HEK293 (cell line): Measurements from ENCODE around the gene FES.

ENCODE experiments used
- EGR2 ChIP-seq: fragments of 450-650 bp; formaldehyde crosslinking; IDR thresholded peaks from 2 replicates; pipeline ENCODE4 v1.5.1; 2016; ENCODE audit warnings: low read depth, missing biosample characterization, missing genetic modification characterization
- KLF1 ChIP-seq: fragments of 450-650 bp; formaldehyde crosslinking; IDR thresholded peaks from 2 replicates; pipeline ENCODE4 v1.5.1; 2016; ENCODE audit warnings: missing biosample characterization, missing genetic modification characterization
- OSR2 ChIP-seq: fragments of 450-650 bp; formaldehyde crosslinking; IDR thresholded peaks from 2 replicates; pipeline ENCODE4 v1.5.1; 2016; ENCODE audit warnings: missing biosample characterization, missing genetic modification characterization
- SETDB1 ChIP-seq: IDR thresholded peaks from one replicate; pipeline ENCODE4 v1.6.1; 2017; ENCODE audit warnings: mild to moderate bottlenecking, low read length, moderate library complexity, mixed read lengths; ENCODE audit not compliant: insufficient read length
- SP2 ChIP-seq: fragments of 450-650 bp; formaldehyde crosslinking; IDR thresholded peaks from 2 replicates; pipeline ENCODE4 v1.5.1; 2016; ENCODE audit warnings: missing biosample characterization, missing genetic modification characterization
- SP7 ChIP-seq: fragments of 450-650 bp; formaldehyde crosslinking; IDR thresholded peaks from 2 replicates; pipeline ENCODE4 v1.5.1; 2016; ENCODE audit warnings: missing biosample characterization, missing genetic modification characterization
- TRIM28 ChIP-seq: IDR thresholded peaks from 2 replicates; pipeline ENCODE4 v1.6.1; 2011; ENCODE audit warnings: low read length, control low read depth, borderline replicate concordance
- YY1 ChIP-seq: fragments of 450-650 bp; formaldehyde crosslinking; IDR thresholded peaks from 2 replicates; pipeline ENCODE4 v1.5.1; 2018; ENCODE audit warnings: missing biosample characterization, missing genetic modification characterization
- ZBTB1 ChIP-seq: fragments of 450-650 bp; formaldehyde crosslinking; IDR thresholded peaks from 2 replicates; pipeline ENCODE4 v1.5.1; 2016; ENCODE audit warnings: missing biosample characterization, missing genetic modification characterization
- ZBTB21 ChIP-seq: fragments of 450-650 bp; formaldehyde crosslinking; IDR thresholded peaks from 2 replicates; pipeline ENCODE4 v1.5.1; 2017; ENCODE audit warnings: missing biosample characterization, missing genetic modification characterization
- ZBTB48 ChIP-seq: fragments of 450-650 bp; formaldehyde crosslinking; IDR thresholded peaks from 2 replicates; pipeline ENCODE4 v1.5.1; 2016; ENCODE audit warnings: missing biosample characterization, missing genetic modification characterization
- ZFP69B ChIP-seq: fragments of 450-650 bp; formaldehyde crosslinking; IDR thresholded peaks from 2 replicates; pipeline ENCODE4 v1.5.1; 2016; ENCODE audit warnings: missing biosample characterization, missing genetic modification characterization
- ZNF239 ChIP-seq: fragments of 450-650 bp; formaldehyde crosslinking; IDR thresholded peaks from 2 replicates; pipeline ENCODE4 v1.5.1; 2016; ENCODE audit warnings: missing biosample characterization, missing genetic modification characterization
- ZNF311 ChIP-seq: fragments of 450-650 bp; formaldehyde crosslinking; IDR thresholded peaks from 2 replicates; pipeline ENCODE4 v1.5.1; 2017; ENCODE audit warnings: missing biosample characterization, missing genetic modification characterization, borderline replicate concordance
- ZNF350 ChIP-seq: fragments of 450-650 bp; formaldehyde crosslinking; IDR thresholded peaks from 2 replicates; pipeline ENCODE4 v1.5.0; 2017; ENCODE audit warnings: missing biosample characterization, mild to moderate bottlenecking, missing genetic modification characterization
- ZNF404 ChIP-seq: fragments of 450-650 bp; formaldehyde crosslinking; IDR thresholded peaks from 2 replicates; pipeline ENCODE4 v1.5.1; 2017; ENCODE audit warnings: missing biosample characterization, missing genetic modification characterization
- ZNF449 ChIP-seq: fragments of 450-650 bp; formaldehyde crosslinking; IDR thresholded peaks from 2 replicates; pipeline ENCODE4 v1.5.1; 2017; ENCODE audit warnings: missing biosample characterization, mild to moderate bottlenecking, missing genetic modification characterization, moderate library complexity
- ZNF510 ChIP-seq: fragments of 450-650 bp; formaldehyde crosslinking; IDR thresholded peaks from 2 replicates; pipeline ENCODE4 v1.5.1; 2018; ENCODE audit warnings: mild to moderate bottlenecking, missing genetic modification characterization, missing biosample characterization; ENCODE audit not compliant: insufficient replicate concordance
- ZNF561 ChIP-seq: fragments of 450-650 bp; IDR thresholded peaks from 2 replicates; pipeline ENCODE4 v1.5.1; 2018; ENCODE audit warnings: missing biosample characterization, missing genetic modification characterization, borderline replicate concordance
- ZNF777 ChIP-seq: fragments of 450-650 bp; formaldehyde crosslinking; IDR thresholded peaks from 2 replicates; pipeline ENCODE4 v1.5.1; 2017; ENCODE audit warnings: missing biosample characterization, missing genetic modification characterization, borderline replicate concordance
- ZSCAN5A ChIP-seq: fragments of 450-650 bp; formaldehyde crosslinking; IDR thresholded peaks from 2 replicates; pipeline ENCODE4 v1.5.1; 2016; ENCODE audit warnings: missing biosample characterization, missing genetic modification characterization
- TF ChIP-seq, protein P1 (sequence below): fragments of 450-650 bp; formaldehyde crosslinking; IDR thresholded peaks from 2 replicates; pipeline ENCODE4; 2016; ENCODE audit warnings: missing biosample characterization, missing genetic modification characterization
- TF ChIP-seq, protein P2 (sequence below): fragments of 450-650 bp; formaldehyde crosslinking; IDR thresholded peaks from 2 replicates; pipeline ENCODE4 v1.5.1; 2016; ENCODE audit warnings: missing biosample characterization, missing genetic modification characterization
- TF ChIP-seq, protein P3 (sequence below): fragments of 450-650 bp; formaldehyde crosslinking; IDR thresholded peaks from 2 replicates; pipeline ENCODE4 v1.5.1; 2016; ENCODE audit warnings: missing biosample characterization, missing genetic modification characterization
- TF ChIP-seq, protein P4 (sequence below): fragments of 450-650 bp; formaldehyde crosslinking; IDR thresholded peaks from 2 replicates; pipeline ENCODE4 v1.5.1; 2016; ENCODE audit warnings: missing biosample characterization, missing genetic modification characterization
- TF ChIP-seq, protein P5 (sequence below): fragments of 450-650 bp; formaldehyde crosslinking; optimal IDR thresholded peaks from 2 replicates; pipeline ENCODE3; 2016; ENCODE audit warnings: missing biosample characterization, mild to moderate bottlenecking, missing genetic modification characterization
- TF ChIP-seq, protein P6 (sequence below): fragments of 450-650 bp; formaldehyde crosslinking; IDR thresholded peaks from 2 replicates; pipeline ENCODE4 v1.5.1; 2016; ENCODE audit warnings: missing biosample characterization, missing genetic modification characterization

The FES gene

DNA sequence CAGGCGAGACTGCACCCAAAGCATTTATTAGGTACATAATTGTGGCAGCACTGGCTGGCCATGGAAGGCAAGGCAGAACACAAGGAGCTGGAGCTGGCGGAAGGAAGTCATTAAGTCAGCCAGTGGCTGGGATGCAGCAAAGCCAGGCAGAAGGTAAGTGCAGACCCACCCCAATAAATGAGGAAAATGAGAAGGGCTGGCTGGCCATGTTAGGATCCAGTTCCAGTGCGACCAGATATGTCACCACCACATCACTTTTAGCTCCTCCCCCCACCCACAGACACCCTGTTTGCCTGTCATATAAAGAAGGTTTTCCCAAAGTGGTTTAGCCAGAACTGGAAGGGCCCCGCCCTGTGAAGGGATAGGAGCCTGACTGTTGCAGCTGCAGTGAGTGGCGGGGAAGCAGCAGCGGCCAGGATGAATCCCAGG is 16.0 kb upstream of the FES start, which contains the start of gene FURIN (continued):
- TF ChIP-seq, protein P1, sequence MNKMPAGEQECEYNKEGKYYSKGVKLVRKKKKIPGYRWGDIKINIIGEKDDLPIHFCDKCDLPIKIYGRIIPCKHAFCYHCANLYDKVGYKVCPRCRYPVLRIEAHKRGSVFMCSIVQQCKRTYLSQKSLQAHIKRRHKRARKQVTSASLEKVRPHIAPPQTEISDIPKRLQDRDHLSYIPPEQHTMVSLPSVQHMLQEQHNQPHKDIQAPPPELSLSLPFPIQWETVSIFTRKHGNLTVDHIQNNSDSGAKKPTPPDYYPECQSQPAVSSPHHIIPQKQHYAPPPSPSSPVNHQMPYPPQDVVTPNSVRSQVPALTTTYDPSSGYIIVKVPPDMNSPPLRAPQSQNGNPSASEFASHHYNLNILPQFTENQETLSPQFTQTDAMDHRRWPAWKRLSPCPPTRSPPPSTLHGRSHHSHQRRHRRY (tag by site-specific recombination), result no peak
- TF ChIP-seq KLF1 (tag by site-specific recombination) (peak; percentile 74), SETDB1 (no peak), ZNF449 (tag by site-specific recombination) (0 out of 2 replicates have a peak, but pooled peaks have one; percentile 53), ZFP69B (tag by site-specific recombination) (no peak), ZNF561 (tag by site-specific recombination) (0 out of 2 replicates have a peak, but pooled peaks have one; percentile 28), ZNF350 (tag by site-specific recombination) (no peak), ZNF311 (tag by site-specific recombination) (no peak), TRIM28 (no peak), ZNF777 (tag by site-specific recombination) (no peak), ZBTB21 (tag by site-specific recombination) (no peak), SP2 (tag by site-specific recombination) (peak; percentile 53), OSR2 (tag by site-specific recombination) (0 out of 2 replicates have a peak, but pooled peaks have one; percentile 10), ZNF404 (tag by site-specific recombination) (no peak), SP7 (no peak), EGR2 (tag by site-specific recombination) (0 out of 2 replicates have a peak, but pooled peaks have one; percentile 13), ZBTB1 (no peak), ZBTB48 (tag by site-specific recombination) (no peak), ZNF510 (no peak), ZSCAN5A (tag by site-specific recombination) (no peak), ZNF239 (tag by site-specific recombination) (no peak), YY1 (tag by site-specific recombination) (no peak)
- TF ChIP-seq, protein P2, sequence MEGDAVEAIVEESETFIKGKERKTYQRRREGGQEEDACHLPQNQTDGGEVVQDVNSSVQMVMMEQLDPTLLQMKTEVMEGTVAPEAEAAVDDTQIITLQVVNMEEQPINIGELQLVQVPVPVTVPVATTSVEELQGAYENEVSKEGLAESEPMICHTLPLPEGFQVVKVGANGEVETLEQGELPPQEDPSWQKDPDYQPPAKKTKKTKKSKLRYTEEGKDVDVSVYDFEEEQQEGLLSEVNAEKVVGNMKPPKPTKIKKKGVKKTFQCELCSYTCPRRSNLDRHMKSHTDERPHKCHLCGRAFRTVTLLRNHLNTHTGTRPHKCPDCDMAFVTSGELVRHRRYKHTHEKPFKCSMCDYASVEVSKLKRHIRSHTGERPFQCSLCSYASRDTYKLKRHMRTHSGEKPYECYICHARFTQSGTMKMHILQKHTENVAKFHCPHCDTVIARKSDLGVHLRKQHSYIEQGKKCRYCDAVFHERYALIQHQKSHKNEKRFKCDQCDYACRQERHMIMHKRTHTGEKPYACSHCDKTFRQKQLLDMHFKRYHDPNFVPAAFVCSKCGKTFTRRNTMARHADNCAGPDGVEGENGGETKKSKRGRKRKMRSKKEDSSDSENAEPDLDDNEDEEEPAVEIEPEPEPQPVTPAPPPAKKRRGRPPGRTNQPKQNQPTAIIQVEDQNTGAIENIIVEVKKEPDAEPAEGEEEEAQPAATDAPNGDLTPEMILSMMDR (tag by site-specific recombination), result no peak
- TF ChIP-seq, protein P3, sequence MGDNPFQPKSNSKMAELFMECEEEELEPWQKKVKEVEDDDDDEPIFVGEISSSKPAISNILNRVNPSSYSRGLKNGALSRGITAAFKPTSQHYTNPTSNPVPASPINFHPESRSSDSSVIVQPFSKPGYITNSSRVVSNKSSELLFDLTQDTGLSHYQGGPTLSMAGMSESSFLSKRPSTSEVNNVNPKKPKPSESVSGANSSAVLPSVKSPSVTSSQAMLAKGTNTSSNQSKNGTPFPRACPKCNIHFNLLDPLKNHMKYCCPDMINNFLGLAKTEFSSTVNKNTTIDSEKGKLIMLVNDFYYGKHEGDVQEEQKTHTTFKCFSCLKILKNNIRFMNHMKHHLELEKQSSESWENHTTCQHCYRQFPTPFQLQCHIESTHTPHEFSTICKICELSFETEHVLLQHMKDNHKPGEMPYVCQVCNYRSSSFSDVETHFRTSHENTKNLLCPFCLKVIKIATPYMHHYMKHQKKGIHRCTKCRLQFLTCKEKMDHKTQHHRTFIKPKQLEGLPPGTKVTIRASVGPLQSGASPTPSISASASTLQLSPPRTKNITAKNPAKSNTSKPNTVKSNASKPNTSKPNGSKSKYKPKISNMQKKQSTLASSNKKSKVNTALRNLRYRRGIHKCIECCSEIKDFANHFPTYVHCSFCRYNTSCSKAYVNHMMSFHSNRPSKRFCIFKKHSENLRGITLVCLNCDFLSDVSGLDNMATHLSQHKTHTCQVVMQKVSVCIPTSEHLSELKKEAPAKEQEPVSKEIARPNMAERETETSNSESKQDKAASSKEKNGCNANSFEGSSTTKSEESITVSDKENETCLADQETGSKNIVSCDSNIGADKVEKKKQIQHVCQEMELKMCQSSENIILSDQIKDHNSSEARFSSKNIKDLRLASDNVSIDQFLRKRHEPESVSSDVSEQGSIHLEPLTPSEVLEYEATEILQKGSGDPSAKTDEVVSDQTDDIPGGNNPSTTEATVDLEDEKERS (tag by site-specific recombination), result no peak
- TF ChIP-seq, protein P4, sequence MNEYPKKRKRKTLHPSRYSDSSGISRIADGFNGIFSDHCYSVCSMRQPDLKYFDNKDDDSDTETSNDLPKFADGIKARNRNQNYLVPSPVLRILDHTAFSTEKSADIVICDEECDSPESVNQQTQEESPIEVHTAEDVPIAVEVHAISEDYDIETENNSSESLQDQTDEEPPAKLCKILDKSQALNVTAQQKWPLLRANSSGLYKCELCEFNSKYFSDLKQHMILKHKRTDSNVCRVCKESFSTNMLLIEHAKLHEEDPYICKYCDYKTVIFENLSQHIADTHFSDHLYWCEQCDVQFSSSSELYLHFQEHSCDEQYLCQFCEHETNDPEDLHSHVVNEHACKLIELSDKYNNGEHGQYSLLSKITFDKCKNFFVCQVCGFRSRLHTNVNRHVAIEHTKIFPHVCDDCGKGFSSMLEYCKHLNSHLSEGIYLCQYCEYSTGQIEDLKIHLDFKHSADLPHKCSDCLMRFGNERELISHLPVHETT, result no peak
- TF ChIP-seq, protein P5, sequence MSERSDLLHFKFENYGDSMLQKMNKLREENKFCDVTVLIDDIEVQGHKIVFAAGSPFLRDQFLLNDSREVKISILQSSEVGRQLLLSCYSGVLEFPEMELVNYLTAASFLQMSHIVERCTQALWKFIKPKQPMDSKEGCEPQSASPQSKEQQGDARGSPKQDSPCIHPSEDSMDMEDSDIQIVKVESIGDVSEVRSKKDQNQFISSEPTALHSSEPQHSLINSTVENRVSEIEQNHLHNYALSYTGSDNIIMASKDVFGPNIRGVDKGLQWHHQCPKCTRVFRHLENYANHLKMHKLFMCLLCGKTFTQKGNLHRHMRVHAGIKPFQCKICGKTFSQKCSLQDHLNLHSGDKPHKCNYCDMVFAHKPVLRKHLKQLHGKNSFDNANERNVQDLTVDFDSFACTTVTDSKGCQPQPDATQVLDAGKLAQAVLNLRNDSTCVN (tag by site-specific recombination), result no peak
- TF ChIP-seq, protein P6, sequence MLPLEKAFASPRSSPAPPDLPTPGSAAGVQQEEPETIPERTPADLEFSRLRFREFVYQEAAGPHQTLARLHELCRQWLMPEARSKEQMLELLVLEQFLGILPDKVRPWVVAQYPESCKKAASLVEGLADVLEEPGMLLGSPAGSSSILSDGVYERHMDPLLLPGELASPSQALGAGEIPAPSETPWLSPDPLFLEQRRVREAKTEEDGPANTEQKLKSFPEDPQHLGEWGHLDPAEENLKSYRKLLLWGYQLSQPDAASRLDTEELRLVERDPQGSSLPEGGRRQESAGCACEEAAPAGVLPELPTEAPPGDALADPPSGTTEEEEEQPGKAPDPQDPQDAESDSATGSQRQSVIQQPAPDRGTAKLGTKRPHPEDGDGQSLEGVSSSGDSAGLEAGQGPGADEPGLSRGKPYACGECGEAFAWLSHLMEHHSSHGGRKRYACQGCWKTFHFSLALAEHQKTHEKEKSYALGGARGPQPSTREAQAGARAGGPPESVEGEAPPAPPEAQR (tag by site-specific recombination), result no peak
- TF ChIP-seq, all 188 proteins: peak for 10
